NOMO-1 (cell line): ENCODE data around the gene INTS4.
A peak's percentile ranks its signal among the peaks of the same experiment; 100 is the strongest.
"Not testable (repeated sequence)": the region's sequence is repeated elsewhere in the genome, so short reads cannot be mapped to it uniquely, and the experiment has no call there.

ENCODE experiments used
- DNase-seq, 2 experiments: peaks; one replicate each; lab custom pipeline; 2025; ENCODE audit not compliant: unreplicated experiment in 2 of 2; lab: John Stamatoyannopoulos, UW

The INTS4 gene, protein sequence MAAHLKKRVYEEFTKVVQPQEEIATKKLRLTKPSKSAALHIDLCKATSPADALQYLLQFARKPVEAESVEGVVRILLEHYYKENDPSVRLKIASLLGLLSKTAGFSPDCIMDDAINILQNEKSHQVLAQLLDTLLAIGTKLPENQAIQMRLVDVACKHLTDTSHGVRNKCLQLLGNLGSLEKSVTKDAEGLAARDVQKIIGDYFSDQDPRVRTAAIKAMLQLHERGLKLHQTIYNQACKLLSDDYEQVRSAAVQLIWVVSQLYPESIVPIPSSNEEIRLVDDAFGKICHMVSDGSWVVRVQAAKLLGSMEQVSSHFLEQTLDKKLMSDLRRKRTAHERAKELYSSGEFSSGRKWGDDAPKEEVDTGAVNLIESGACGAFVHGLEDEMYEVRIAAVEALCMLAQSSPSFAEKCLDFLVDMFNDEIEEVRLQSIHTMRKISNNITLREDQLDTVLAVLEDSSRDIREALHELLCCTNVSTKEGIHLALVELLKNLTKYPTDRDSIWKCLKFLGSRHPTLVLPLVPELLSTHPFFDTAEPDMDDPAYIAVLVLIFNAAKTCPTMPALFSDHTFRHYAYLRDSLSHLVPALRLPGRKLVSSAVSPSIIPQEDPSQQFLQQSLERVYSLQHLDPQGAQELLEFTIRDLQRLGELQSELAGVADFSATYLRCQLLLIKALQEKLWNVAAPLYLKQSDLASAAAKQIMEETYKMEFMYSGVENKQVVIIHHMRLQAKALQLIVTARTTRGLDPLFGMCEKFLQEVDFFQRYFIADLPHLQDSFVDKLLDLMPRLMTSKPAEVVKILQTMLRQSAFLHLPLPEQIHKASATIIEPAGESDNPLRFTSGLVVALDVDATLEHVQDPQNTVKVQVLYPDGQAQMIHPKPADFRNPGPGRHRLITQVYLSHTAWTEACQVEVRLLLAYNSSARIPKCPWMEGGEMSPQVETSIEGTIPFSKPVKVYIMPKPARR

DNA sequence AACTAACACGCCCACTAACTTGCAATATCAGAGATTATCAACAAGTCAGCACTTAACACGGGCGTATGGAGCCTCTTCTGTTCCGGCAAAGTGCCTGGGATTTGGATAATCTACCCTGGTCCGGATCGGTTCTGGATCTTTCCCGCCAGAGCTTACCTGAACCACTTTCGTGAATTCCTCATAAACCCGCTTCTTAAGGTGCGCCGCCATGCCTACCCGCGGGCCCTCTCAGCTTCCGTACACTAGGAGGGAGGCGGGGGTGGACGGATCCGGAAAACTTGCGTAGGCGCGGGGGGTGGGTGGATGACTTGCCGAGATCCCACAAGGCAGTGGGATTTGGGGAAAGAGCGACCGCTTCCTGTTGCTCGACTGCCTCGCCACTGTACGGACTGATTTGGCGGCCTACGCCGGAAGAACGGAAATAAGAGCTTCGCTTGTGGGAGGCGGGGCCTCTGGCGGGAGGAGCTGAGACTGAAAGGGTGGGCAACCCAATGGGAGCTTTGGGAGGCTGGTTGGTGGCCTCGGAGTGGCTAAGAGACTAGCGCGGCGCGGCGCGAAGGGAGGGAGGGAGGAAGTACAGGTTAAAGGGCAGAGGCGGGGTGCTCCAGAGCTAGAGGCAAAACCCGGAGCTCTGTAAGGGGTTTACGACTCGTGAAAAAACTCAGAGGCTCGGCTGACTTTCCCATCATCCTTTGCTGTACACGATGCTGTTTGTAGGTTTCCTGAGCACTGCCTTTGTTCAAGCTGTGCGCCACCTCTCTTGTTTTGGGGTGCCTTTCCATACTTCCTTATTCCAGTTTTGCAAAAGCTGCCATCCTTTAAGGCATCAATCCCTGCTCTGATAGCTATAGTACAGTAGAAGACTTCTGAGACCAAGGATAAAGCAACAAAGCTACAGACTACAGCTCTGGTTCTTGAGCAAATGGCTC lies at the start of gene INTS4:
Gene INTS4 (minus strand): TSS at position 235 of the 929 bp plus-strand sequence. CDS start 25 bp downstream, at position 210.
- DNase-seq: peak; percentile 99 to 100

DNA sequence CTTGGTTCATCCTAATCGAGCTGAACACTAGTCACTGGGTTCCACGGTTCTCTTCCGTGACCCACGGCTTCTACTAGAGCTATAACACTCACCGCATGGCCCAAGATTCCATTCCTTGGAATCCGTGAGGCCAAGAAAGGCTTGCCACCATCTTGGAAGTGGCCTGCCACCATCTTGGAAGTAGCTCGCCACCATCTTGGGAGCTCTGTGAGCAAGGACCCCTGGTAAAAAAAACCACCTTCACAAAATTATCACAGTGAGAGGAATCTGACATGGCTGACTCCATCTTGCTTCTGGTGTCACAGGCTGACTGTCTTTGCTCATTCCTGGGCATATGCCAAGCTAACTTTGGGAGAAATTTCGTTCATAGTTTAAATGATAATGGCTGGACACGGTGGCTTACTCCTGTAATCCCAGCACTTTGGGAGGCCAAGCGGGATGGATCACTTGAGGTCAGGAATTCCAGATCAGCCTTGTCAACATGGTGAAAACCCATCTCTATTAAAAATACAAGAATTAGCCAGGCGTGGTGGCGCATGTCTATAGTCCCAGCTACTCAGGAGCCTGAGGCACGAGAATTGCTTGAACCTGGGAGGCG lies 47.5 kb upstream of the INTS4 start:
- DNase-seq: no peak

DNA sequence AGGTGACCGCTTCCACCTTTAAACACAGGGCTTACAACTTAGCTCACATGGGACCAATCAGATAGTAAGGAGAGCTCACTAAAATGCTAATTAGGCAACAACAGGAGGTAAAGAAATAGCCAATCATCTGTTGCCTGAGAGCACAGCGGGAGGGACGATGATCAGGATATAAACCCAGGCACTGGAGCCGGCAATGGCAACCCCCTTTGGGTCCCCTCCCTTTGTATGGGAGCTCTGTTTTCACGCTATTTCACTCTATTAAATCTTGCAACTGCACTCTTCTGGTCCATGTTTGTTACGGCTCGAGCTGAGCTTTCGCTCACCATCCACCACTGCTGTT lies 46.9 kb upstream of the INTS4 start:
- not testable (repeated sequence) for DNase-seq

DNA sequence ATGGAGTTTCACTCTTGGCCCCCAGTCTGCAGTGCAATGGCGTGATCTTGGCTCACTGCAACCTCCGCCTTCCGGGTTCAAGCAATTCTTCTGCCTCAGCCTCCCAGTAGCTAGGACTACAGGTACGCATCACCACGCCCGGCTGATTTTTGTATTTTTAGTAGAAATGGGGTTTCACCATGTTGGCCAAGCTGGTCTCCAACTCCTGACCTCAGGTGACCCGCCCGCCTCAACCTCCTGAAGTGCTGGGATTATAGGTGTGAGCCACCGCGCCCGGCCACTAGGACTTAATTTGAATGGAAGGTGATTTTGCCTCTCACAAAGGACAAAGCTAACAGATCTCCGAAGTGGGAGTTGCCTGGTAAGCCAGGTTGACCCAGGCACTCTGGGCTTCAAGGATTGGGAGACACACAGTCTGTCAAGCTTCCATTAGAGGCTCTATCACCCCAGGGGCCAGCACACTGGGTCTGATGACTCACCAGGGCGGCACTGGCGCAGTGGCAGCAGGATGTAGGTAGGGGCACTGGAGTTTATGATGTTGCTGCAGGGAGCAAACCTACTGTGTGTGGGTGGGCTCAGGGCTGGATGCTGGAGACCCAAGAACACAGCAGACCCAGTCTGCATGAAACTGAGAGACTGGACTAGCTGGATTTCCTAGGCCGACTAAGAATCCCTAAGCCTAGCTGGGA lies 46.4 kb upstream of the INTS4 start:
- no peak for DNase-seq

DNA sequence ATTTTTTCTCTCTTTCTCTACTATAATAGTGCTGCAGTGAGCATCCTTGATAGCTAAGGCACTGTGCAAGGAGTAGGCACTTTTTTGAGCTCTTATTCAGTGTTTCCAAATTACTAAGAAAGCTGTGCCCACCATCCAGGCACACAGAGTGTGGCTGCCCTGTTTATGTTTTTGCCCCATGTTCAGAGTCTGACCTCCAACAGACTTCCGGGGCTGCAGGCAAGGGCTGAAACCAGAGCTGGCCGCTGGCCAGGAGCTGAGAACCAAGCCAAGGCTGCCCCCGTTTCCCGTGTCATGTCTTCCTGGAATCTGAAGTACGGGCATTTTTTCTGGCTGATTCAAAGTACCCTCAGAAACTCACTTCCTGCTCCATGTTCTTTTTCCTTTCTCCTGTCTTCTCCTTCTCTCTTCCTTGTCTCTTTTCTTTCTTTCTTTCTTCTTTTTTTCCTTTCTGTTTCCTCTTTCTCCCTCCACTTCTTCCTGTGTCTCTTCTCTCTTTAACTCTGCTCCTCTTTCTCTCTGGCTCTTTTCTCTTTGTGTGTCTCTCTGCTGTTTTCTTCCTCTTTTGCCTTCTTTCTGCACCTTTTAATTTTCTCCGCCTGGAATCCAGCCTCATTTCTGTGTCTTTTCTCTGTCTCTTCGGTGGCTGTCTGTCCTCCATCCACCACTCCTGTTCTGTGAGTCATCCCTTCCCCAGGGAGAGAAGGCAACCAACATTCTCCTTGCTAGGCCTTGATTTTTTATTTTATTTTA lies 45.6 kb upstream of the INTS4 start:
- no peak for DNase-seq

DNA sequence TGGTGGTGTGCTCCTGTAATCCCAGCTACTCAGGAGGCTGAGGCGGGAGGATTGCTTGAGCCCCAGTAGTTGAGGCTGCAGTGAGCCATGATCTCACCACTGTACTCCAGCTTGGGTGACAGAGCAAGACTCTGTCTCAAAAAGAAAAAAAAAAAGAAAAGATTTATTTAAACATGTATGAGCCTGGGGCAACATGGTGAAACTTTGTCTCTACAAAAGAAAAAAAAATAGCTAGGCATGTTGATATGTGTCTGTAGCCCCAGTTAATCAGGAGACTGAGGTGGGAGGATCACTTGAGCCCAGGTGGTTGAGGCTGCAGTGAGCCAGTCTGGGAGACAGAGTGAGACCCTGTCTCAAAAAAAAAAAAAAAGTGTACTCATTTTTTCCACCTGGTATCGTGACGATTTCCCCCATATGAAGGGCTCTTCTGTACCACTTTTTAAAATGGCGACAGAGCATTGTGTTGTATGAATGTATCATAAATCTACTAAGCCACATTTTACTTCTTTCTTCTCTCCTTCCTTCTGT lies 45.0 kb upstream of the INTS4 start:
- no peak for DNase-seq

DNA sequence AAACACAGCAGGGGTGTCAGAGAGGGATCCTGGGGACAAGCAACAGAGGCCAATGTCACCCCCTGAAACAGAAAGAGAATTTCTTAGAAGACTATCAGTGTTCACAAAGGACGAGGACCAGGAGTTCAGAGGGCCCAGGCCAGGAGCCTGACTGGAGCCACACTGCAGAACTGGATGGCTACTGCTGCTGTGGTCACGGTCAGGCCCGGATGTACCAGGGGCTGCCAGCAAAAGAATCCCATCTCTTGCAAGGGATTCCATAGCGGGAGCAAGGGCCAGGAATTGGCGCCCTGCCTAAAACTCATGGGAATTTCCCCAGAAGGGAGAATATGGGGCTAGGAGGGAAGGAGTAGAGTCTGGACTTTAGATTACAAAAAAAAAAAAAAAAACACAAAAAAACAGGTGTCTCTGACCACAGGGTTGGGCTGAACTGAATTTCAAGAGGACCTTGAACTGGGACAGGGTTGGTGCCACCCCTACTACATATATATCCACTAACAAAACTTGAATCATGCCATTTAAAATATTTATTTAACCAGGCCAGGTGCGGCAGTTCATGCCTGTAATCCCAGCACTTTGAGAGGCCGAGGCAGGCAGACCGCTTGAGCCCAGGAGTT lies 44.3 kb upstream of the INTS4 start:
- no peak for DNase-seq

DNA sequence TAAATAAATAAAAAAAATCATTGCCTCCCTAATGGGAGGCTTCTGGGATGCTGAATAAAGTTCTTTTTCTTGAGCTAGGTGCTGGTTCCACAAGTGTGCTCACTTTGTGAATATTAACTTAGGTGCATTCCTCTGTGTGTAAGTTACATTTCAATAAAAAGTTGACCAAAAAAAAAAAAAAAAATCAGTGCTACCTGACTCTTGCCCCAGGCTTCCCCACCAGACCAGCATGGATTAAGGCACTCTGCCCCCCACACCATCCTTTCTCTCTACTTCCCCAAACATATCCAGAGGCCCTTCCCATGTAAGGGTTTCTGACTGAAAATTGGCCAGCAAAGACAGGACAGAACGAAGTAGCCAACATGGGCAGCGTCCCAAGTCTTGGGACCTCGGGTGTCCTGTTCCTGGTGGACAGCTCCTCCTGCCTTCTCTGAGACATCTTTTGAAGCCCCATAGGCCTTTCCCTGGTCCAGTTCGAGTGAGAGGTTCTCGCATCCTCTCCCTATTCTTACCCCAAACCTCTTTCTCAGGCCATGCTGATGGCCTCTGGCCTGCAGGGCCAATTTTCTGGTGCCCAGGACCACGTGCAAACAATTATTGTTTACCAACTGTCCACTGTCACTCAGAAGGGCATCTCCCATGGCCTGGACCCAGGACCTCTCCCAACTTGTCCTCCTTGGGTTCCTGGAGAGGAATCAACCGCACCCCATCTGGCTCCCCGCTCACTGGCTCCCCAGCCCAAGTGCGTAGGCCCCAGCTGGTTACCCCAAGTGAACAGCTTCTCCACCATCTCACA lies 43.6 kb upstream of the INTS4 start:
- DNase-seq: no peak

DNA sequence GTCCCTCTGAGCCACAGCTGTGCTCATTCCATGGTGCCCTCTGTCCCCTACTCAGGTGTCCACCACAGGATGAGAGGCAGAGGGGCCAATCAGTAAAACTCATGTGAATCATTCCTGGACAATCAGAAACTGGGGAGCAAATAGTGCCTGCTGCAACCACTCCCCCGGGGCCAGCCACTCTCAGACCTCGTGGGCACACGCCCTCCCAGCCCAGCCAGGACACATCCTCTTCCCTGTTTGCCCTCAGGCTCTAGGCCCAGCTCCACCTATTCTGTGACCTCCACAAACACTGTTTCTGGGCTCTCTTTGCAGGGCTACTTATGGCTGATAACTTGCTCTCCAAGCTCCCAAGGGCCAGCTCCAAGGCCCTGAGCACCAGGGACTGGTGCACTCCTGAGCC lies 42.6 kb upstream of the INTS4 start:
- DNase-seq: no peak

DNA sequence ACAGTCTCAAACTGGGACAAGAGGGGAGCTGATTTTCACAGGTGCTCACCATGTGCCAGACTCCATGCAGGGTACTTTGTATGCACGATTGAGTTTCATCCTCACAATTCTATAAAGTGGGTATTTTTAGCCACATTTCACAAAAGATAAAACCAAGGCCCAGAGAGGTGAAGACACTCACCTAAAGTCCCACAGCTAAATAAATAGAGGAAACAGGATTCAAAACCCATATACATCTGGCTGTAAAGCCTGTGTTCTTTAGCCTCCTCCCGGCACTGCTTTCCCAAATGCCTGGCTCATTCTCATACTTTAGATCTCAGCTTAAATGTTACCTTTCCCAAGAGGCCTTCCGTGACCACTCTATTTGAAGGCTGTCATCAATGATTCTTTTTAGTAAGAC lies 41.8 kb upstream of the INTS4 start:
- DNase-seq: no peak

DNA sequence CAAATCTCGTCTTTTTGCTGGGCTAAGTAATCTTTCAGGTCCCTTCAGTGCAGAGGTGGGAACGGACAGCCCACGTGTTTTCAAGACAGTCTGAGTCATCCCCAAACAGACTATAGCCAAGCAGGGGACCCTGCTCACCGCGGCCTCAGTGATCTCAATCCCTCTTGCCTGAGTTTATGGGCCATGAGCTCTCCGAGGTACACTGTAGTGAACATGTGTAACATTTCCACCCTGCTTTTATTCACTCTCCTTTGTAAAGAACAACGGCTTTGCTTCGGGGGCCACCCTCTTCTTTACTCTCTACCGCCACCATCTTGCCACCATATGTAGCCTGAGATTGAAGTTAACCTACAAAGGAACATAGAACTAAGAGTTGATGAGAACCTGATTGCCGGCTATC lies 40.2 kb upstream of the INTS4 start:
- DNase-seq: no peak

DNA sequence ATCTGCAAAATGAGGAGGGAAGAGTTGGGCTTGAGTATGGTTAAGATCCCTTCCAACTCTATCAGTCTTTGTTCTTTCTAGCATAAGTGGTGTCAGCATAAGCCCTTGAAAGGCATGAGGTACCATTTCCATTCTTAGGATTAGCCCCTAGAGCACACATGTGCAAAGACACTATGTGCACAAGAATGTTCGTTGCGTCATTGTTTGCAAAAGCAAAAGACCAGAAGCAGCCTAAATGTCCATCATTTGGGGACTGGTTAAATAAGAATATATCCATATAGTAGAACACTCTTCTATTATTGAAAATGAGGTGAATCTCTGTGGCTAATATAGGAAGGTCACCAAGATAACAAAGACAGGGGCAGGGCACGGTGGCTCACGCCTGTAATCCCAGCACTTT lies 38.6 kb upstream of the INTS4 start:
- DNase-seq: no peak

DNA sequence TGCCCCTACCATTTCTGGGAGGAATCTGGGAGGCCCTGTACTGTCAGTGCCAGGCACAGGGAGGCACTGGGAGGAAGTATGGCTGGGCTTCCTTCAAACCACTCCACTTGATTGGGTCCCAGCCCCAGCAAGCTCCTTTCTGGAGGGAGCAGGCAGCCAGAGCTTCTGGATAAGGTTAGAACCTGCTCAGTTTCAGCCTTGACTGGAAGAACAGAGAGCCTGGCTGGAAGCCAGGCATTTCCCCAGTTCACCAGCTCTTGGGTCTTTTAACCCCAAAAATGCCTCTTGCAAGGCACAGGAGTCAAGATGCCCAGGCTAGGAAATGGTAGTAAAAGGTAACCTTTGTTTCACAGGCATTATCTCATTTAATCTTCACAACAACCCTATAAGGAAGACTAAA lies 37.6 kb upstream of the INTS4 start:
- DNase-seq: no peak

DNA sequence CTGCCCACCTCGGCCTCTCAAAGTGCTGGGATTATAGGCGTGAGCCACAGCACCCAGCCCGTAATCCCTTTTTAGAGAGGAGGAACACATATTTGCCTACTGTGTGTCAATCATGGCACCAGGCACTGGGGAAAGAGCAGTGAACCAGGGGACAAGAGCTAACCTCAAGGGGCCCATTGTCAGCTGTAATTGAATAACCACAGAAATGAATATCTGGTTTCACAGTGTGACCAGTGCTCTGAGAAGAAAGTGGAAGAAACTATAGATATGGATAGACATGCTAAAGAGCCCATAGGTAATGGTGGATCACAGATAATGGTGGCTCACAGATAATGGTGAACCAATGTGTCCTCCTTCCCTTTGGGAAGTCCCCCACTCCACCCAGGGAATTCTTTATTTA lies 37.2 kb upstream of the INTS4 start:
- no peak for DNase-seq

DNA sequence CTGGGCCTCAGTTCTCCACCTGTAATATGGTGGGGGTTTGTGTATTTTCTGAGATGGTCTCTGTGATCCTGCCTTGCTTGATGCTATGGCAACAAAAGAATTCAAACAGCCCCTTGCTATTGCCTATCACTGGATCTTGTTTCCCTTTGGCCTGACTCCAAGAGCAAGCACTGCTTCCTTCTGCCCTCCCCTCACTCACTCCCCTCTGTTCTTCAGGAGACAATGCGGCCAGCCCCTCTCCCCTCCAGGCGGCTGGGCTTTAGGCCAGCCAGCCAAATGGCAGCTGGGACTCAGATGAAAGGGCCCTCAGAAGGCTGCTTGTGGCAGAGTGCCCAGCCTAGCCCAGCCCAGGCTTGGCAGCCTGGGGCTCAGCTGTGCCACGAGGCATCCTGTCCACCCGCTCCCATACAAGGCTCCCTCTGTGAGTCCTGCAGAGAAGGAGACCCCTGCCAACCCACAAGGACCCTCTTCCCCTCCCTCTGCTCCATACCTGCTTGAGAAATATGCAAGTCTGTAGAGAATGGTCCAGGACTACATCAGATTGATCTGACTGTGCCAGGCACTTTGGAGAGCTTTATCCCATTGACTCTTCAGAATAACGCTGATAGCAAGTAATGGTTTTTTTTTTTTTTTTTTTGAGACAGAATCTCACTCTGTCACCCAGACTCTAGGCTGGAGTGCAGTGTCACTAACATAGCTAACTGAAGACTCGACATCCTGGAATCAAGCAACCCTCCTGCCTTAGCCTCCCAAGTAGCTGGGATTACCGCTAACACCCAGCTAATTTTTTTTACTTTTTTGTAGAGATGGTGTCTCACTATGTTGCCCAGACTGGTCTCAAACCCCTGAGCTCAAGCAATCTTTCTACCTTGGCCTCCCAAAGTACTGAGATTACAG lies 36.2 kb upstream of the INTS4 start:
- no peak for DNase-seq

DNA sequence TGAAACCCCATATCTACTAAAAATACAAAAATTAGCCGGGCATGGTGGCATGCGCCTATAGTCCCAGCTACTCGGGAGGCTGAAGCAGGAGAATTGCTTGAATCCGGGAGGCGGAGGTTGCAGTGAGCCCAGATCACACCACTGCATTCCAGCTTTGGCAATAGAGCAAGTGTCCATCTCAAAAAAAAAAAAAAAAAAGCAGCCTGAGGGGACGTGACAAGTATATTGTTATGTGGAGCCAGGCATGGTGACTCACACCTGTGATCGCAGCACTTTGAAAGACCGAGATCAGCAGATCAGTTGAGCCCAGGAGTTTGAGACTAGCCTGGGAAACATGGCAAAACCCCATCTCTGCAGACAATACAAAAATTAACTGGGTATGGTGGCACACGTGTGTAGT lies 34.0 kb upstream of the INTS4 start:
- not testable (repeated sequence) for DNase-seq

DNA sequence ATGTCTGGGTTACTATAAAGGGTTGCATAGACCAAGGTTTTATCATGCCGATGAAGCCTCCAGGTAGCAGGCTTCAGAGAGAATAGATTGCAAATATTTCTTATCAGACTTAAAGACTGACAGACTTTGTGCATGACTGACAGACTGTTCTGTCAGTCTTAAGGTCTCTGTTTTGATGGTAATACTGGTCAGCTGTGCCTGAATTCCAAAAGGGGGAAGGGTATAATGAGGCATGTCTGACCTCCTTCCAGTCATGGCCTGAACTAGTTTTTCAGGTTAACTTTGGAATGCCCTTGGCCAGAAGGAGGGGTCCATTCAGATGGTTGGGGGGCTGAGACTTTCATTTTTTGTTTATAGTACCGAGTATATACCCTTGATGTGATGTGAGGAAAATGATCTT lies 33.3 kb upstream of the INTS4 start:
- DNase-seq: no peak
